HepG2 (cell line): ENCODE measurements around the gene WDR81. TPM values are rescaled to one million over a fixed set of nuclear protein-coding genes. Genes with fewer than 3 reads are reported as not detected.
A peak's percentile ranks its signal among the peaks of the same experiment; 100 is the strongest.

Experiments
- AKAP8 ChIP-seq: sonication (generic); formaldehyde crosslinking; IDR thresholded peaks from 2 replicates; pipeline ENCODE4 v1.5.1; 2020; ENCODE audit warnings: mild to moderate bottlenecking, missing genetic modification reagents
- DMAP1 ChIP-seq: IDR thresholded peaks from 2 replicates; pipeline ENCODE4 v1.6.1; 2016
- ELF1 ChIP-seq: sonication (generic); formaldehyde crosslinking; IDR thresholded peaks from 2 replicates; pipeline ENCODE4 v1.4.0; 2020; ENCODE audit warnings: missing genetic modification reagents
- KLF13 ChIP-seq: sonication (generic); formaldehyde crosslinking; IDR thresholded peaks from 2 replicates; pipeline ENCODE4 v1.4.0; 2020; ENCODE audit warnings: mild to moderate bottlenecking, missing genetic modification reagents
- MTA1 ChIP-seq: sonication (generic); formaldehyde crosslinking; IDR thresholded peaks from 2 replicates; pipeline ENCODE4 v1.4.0; 2020; ENCODE audit warnings: missing genetic modification reagents, mild to moderate bottlenecking, borderline replicate concordance
- NR2C2 ChIP-seq: sonication (generic); formaldehyde crosslinking; IDR thresholded peaks from 2 replicates; pipeline ENCODE4 v1.4.0; 2020; ENCODE audit warnings: missing genetic modification reagents, mild to moderate bottlenecking, moderate library complexity, borderline replicate concordance
- RXRB ChIP-seq: IDR thresholded peaks from 2 replicates; pipeline ENCODE4 v1.6.1; 2016; ENCODE audit warnings: borderline replicate concordance, missing genetic modification reagents, missing compliant biosample characterization
- TCF7 ChIP-seq: sonication (generic); IDR thresholded peaks from 2 replicates; pipeline ENCODE4 v1.6.1; 2016; ENCODE audit warnings: antibody characterized with exemption, low read depth
- YEATS4 ChIP-seq: sonication (generic); formaldehyde crosslinking; IDR thresholded peaks from 2 replicates; pipeline ENCODE4 v1.4.0; 2020; ENCODE audit warnings: missing genetic modification reagents, borderline replicate concordance
- ZNF124 ChIP-seq: sonication (generic); formaldehyde crosslinking; IDR thresholded peaks from 2 replicates; pipeline ENCODE4 v1.4.0; 2020; ENCODE audit warnings: missing genetic modification reagents
- ZNF549 ChIP-seq: sonication (generic); formaldehyde crosslinking; IDR thresholded peaks from 2 replicates; pipeline ENCODE4 v1.5.0; 2020; ENCODE audit warnings: missing genetic modification reagents
- ZNF788 ChIP-seq: sonication (generic); formaldehyde crosslinking; IDR thresholded peaks from 2 replicates; pipeline ENCODE4 v1.5.0; 2020; ENCODE audit warnings: mild to moderate bottlenecking, missing genetic modification reagents, borderline replicate concordance
- polyA plus RNA-seq, 8 experiments: library from polyadenylated mRNA; depleted of rRNA in 3 of 8; stranded (reverse) in 7 of 8; unstranded in 1 of 8; fragments of >200 nt; fragmentation: Illumina TruSeq in 4 of 8; extraction: Trizol in 4 of 8; gene quantifications; 2 replicates each; pipeline versions ENCODE4 v1.2.1 to v1.2.3, GENCODE V29; 2011 to 2016; ENCODE audit warnings: low read depth in 4 of 8, missing spikeins in 1 of 8, mixed read lengths in 1 of 8; ENCODE audit not compliant: insufficient read depth in 1 of 8
- total RNA-seq, 5 experiments: library from RNA; depleted of rRNA; stranded (reverse); fragments of >200 nt; fragmentation: Illumina TruSeq; extraction: Trizol; gene quantifications; 2 replicates each; pipeline ENCODE4 v1.2.3, GENCODE V29; 2016; ENCODE audit warnings: low read depth in 1 of 5
- TF ChIP-seq, protein P1 (sequence below): sonication (generic); formaldehyde crosslinking; IDR thresholded peaks from 2 replicates; pipeline ENCODE4 v1.4.0; 2020; ENCODE audit warnings: missing genetic modification reagents
- TF ChIP-seq, protein P2 (sequence below): sonication (generic); formaldehyde crosslinking; IDR thresholded peaks from 2 replicates; pipeline ENCODE4 v1.4.0; 2020; ENCODE audit warnings: mild to moderate bottlenecking, missing genetic modification reagents
- TF ChIP-seq, protein P3 (sequence below): sonication (generic); formaldehyde crosslinking; IDR thresholded peaks from 2 replicates; pipeline ENCODE4 v1.9.0; 2021; ENCODE audit warnings: missing genetic modification reagents, borderline replicate concordance
- TF ChIP-seq, protein P4 (sequence below): sonication (generic); formaldehyde crosslinking; conservative IDR thresholded peaks from 2 replicates; pipeline ENCODE4 v1.8.1; 2023; ENCODE audit warnings: missing genetic modification reagents
- TF ChIP-seq, protein P5 (sequence below): sonication (generic); formaldehyde crosslinking; IDR thresholded peaks from 2 replicates; pipeline ENCODE4 v1.8.1; 2022; ENCODE audit warnings: mild to moderate bottlenecking, missing genetic modification reagents

Gene WDR81
- total and polyA plus RNA-seq, 2 of the 13 experiments (the other 11 are each of a cell fraction or from before 2014, with no cell fraction given) = 9.1 to 16.7 TPM

DNA sequence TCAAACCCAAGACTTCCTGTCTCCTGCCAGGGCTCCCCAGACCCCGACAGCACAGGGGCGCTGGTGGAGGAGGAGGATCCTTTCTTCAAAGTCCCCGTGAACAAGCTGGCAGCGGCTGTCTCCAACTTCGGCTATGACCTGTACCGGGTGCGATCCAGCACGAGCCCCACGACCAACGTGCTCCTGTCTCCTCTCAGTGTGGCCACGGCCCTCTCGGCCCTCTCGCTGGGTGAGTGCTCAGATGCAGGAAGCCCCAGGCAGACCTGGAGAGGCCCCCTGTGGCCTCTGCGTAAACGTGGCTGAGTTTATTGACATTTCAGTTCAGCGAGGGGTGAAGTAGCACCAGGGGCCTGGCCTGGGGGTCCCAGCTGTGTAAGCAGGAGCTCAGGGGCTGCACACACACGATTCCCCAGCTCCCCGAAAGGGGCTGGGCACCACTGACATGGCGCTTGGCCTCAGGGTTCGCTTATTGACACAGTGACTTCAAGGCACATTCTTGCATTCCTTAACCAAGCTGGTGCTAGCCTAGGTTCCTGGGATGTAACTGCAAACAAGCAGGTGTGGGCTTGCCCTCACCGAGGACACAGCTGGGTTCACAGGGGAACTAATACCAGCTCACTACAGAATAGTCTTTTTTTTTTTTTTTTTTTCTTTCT, 45.4 kb downstream of the WDR81 start (continued):
- TF ChIP-seq, protein P1, sequence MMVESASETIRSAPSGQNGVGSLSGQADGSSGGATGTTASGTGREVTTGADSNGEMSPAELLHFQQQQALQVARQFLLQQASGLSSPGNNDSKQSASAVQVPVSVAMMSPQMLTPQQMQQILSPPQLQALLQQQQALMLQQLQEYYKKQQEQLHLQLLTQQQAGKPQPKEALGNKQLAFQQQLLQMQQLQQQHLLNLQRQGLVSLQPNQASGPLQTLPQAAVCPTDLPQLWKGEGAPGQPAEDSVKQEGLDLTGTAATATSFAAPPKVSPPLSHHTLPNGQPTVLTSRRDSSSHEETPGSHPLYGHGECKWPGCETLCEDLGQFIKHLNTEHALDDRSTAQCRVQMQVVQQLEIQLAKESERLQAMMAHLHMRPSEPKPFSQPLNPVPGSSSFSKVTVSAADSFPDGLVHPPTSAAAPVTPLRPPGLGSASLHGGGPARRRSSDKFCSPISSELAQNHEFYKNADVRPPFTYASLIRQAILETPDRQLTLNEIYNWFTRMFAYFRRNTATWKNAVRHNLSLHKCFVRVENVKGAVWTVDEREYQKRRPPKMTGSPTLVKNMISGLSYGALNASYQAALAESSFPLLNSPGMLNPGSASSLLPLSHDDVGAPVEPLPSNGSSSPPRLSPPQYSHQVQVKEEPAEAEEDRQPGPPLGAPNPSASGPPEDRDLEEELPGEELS (CRISPR knock-in tag) = peak; percentile 40; the same call in 1 of the 2 replicates
- no peak for TF ChIP-seq ZNF124 (CRISPR knock-in tag)
- TF ChIP-seq DMAP1 (CRISPR knock-in tag) = 0 out of 2 replicates have a peak, but pooled peaks have one; percentile 28
- TF ChIP-seq, protein P2, sequence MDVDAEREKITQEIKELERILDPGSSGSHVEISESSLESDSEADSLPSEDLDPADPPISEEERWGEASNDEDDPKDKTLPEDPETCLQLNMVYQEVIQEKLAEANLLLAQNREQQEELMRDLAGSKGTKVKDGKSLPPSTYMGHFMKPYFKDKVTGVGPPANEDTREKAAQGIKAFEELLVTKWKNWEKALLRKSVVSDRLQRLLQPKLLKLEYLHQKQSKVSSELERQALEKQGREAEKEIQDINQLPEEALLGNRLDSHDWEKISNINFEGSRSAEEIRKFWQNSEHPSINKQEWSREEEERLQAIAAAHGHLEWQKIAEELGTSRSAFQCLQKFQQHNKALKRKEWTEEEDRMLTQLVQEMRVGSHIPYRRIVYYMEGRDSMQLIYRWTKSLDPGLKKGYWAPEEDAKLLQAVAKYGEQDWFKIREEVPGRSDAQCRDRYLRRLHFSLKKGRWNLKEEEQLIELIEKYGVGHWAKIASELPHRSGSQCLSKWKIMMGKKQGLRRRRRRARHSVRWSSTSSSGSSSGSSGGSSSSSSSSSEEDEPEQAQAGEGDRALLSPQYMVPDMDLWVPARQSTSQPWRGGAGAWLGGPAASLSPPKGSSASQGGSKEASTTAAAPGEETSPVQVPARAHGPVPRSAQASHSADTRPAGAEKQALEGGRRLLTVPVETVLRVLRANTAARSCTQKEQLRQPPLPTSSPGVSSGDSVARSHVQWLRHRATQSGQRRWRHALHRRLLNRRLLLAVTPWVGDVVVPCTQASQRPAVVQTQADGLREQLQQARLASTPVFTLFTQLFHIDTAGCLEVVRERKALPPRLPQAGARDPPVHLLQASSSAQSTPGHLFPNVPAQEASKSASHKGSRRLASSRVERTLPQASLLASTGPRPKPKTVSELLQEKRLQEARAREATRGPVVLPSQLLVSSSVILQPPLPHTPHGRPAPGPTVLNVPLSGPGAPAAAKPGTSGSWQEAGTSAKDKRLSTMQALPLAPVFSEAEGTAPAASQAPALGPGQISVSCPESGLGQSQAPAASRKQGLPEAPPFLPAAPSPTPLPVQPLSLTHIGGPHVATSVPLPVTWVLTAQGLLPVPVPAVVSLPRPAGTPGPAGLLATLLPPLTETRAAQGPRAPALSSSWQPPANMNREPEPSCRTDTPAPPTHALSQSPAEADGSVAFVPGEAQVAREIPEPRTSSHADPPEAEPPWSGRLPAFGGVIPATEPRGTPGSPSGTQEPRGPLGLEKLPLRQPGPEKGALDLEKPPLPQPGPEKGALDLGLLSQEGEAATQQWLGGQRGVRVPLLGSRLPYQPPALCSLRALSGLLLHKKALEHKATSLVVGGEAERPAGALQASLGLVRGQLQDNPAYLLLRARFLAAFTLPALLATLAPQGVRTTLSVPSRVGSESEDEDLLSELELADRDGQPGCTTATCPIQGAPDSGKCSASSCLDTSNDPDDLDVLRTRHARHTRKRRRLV (CRISPR knock-in tag) = no peak
- TF ChIP-seq MTA1 (CRISPR knock-in tag) = peak; percentile 91; the same call in 1 of the 2 replicates
- TF ChIP-seq RXRB (CRISPR knock-in tag) = peak; percentile 56
- TF ChIP-seq, protein P3, sequence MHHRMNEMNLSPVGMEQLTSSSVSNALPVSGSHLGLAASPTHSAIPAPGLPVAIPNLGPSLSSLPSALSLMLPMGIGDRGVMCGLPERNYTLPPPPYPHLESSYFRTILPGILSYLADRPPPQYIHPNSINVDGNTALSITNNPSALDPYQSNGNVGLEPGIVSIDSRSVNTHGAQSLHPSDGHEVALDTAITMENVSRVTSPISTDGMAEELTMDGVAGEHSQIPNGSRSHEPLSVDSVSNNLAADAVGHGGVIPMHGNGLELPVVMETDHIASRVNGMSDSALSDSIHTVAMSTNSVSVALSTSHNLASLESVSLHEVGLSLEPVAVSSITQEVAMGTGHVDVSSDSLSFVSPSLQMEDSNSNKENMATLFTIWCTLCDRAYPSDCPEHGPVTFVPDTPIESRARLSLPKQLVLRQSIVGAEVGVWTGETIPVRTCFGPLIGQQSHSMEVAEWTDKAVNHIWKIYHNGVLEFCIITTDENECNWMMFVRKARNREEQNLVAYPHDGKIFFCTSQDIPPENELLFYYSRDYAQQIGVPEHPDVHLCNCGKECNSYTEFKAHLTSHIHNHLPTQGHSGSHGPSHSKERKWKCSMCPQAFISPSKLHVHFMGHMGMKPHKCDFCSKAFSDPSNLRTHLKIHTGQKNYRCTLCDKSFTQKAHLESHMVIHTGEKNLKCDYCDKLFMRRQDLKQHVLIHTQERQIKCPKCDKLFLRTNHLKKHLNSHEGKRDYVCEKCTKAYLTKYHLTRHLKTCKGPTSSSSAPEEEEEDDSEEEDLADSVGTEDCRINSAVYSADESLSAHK (CRISPR knock-in tag) = no peak
- TF ChIP-seq NR2C2 (CRISPR knock-in tag) = no peak
- no peak; the same call in 1 of the 2 replicates for TF ChIP-seq ZNF788 (CRISPR knock-in tag)
- TF ChIP-seq AKAP8 (CRISPR knock-in tag) = peak; percentile 36; the same call in 1 of the 2 replicates
- TF ChIP-seq ELF1 (CRISPR knock-in tag) = peak; percentile 35; the same call in 1 of the 2 replicates
- TF ChIP-seq ZNF549 (CRISPR knock-in tag) = no peak
- TF ChIP-seq TCF7 = peak; percentile 61
- TF ChIP-seq, protein P4, sequence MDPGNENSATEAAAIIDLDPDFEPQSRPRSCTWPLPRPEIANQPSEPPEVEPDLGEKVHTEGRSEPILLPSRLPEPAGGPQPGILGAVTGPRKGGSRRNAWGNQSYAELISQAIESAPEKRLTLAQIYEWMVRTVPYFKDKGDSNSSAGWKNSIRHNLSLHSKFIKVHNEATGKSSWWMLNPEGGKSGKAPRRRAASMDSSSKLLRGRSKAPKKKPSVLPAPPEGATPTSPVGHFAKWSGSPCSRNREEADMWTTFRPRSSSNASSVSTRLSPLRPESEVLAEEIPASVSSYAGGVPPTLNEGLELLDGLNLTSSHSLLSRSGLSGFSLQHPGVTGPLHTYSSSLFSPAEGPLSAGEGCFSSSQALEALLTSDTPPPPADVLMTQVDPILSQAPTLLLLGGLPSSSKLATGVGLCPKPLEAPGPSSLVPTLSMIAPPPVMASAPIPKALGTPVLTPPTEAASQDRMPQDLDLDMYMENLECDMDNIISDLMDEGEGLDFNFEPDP (CRISPR knock-in tag) = no peak
- no peak for TF ChIP-seq KLF13 (CRISPR knock-in tag)
- TF ChIP-seq, protein P5, sequence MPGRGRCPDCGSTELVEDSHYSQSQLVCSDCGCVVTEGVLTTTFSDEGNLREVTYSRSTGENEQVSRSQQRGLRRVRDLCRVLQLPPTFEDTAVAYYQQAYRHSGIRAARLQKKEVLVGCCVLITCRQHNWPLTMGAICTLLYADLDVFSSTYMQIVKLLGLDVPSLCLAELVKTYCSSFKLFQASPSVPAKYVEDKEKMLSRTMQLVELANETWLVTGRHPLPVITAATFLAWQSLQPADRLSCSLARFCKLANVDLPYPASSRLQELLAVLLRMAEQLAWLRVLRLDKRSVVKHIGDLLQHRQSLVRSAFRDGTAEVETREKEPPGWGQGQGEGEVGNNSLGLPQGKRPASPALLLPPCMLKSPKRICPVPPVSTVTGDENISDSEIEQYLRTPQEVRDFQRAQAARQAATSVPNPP (CRISPR knock-in tag) = no peak
- peak; percentile 46; the same call in 1 of the 2 replicates for TF ChIP-seq YEATS4 (CRISPR knock-in tag)
